MV-4-11 (cell line): ENCODE data around the gene TTC28.
A peak's percentile ranks its signal among the peaks of the same experiment; 100 is the strongest.

Experiments
- DNase-seq: peaks from one replicate; lab custom pipeline; 2025; lab: John Stamatoyannopoulos, UW

Gene TTC28

DNA sequence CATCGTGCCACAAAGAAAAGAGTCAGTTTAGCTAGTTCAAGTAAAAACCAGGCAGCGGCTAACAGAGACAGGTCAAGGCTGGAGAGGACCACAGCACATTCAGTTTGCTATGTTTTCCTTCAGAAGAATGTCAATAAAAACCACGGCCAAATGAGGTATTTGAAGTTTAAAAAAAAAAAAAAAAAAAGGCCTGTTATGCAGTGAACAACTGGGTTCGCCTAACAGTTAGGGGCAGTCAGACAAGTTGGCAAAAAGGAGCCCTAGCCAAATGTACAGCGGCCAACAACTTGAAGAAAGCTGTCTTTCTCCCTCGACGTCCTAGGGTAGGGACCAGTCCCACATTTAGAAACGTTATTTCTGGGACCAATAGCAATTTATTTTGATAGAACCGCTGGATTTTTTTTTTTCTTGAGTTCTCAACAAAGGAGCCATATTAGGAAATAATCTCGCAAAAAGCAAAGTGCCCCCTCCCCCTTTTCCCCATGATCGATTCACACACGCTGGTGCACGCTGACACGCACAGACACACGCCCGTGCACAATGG lies 237.8 kb downstream of the TTC28 start:
- DNase-seq, result no peak

DNA sequence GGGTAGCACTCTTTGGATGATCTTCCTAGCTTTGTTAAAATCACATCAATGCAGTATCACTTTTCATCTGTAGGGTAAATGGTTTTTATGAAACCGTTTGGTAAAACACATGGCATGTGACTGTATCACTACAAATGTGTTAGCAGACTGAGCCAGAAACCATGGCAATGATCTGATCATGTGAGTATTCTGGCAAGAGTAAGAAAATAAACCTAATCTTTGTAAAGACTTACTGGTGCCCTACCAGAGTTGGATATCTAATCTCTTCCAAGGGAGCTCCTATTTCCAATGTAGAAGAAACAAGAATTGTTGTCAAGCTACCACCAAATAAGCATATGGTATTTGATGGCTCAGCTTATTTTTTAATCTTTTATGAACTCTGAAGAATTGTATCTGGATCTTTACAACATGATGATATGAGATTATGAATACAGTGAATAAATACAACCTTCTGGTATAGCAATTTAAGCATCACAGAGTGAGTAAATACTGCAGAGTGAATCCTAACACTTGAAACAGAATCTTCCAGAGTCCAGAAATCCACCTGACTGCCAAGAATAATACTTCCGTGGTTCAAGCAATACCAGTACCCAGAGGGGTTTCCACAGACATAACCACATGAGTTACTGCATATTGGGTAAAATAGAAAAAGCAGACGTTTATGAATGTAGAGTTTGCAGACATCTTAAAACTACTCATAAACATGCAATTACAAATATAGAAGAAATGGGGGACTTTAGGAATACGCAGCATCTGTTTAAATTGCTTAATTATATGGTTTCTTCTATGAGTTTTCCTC lies 238.8 kb downstream of the TTC28 start:
- DNase-seq, result no peak

DNA sequence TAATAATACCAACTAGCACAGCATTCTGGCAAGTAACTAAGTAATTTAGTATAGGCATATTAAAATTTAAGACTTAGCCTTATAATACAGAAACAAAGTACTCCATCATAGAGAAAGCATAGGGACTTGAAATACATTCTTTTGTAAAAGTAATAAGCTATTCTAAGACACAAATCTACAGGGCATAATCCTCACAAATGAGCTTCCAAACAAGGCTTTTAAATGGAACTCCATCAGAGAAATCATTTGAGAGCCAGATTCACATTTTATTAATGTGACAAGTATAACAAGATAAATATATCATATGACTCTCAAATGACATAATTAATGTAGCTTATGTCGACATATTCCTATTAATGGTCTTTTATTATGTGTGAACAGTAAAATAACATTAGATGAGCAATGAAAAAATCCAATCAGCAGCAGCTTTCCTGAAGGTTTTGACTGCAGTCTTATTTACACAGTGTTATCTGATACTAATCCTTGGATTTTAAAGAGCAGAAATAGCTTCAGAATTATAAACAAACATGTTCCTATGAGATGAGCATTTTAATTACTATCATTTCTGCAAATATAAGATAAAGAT lies 241.4 kb downstream of the TTC28 start:
- DNase-seq, result no peak

DNA sequence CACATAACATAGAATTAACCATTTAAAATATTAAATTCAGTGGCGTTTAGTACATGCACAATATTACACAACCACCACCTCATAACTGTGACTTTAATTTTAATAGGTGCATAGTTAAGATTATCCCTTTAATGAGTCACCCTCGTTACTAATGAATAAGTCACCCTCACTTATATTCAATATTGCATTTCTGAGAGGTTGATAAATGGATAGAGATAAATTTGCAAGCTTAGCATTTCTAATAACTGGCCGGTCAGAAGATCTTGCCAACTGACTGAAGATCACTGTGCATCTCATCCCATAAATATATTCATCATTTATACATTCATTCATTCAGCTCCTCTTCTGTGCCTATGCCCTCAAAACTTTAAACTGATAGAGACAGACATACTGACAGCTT lies 243.7 kb downstream of the TTC28 start:
- DNase-seq, result no peak

DNA sequence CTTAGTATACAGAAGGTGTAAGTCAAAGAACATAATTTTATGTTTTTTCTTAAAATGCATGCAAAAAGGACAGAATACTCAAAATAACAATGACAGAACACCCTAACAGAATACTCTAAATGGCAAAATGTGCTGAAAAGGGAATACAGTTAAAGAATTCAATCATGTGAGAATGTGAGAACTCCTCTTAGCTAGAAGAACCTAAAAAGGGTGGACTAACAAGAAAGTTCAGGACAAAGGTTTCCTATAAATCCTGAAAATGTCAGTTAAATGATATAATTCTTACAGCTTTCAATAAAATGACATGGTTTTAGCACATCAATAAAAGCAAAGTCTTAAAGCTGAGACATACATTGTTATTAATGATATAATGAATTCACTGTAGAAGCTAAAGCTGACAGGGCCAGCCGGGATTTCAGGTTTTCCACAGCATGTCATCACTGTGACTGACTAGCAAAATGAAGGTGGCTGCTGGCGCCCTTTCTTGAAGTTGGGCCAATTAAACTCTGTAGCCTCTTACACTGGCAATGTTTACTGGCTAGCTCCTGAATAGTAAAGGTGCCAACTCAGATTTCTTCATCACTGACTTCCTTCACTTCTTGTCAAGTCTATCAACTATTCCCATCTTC lies 244.4 kb downstream of the TTC28 start:
- DNase-seq, result no peak

DNA sequence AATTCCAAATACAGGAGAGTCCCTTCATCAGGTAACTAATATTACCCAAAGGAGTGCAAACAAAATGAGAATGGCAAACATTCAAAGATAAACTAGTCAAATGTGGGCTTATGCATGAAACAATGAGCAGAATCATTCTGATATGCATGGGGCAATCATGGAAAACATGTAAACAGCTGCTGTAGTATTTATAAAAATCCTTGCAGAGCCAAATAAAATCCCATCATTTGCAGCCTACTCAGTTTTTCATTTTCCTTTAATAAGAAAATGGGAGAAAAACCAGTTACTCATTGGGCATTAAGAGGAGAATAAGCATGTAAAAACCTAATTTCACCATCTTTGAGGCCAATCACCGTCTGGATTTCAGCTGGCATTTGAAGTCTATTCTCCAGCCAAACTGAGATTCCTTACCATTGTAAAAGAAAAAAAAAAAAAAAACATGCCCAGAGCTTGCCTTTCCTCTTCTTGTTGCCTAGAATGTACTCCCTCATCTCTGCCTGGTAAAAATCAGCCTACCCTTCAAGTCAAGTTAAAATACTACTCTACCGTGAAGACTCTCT lies 249.1 kb downstream of the TTC28 start:
- DNase-seq, result no peak

DNA sequence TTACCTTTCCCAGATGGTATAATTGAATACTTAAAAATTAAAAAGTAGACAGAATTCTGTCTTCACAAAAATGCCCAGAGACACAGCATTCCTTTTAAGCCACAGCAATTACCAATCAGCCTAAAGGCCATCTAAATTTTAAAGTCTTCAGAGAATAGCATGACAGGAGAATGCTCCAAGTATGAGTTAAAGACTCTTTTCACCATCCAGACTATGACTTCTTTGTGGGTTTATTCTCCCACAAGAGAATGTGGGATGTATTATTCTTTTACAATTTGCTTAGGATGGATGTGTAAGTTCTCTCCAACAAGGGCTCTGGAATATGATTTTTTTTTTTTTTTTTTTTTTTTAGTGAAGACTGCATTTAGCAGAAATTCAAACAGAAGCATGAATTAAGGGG lies 249.9 kb downstream of the TTC28 start:
- DNase-seq, result no peak

DNA sequence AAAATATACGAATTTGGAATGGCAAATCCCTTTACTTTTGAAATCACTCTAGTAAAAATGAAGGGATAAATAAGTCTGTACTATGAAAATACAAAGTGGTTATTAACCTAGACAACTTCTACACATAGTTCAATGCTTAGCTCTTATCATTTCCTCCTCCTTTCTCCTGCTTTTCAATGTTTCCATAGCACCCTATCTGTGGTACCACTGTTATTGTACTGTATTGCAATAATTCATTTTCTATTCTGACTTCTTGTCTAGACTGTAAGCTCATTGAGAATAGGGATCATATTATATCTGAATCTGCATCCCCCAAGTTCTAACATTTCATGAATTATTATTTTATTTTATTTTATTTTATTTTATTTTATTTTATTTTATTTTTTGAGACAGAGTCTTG lies 251.4 kb downstream of the TTC28 start:
- no peak for DNase-seq

DNA sequence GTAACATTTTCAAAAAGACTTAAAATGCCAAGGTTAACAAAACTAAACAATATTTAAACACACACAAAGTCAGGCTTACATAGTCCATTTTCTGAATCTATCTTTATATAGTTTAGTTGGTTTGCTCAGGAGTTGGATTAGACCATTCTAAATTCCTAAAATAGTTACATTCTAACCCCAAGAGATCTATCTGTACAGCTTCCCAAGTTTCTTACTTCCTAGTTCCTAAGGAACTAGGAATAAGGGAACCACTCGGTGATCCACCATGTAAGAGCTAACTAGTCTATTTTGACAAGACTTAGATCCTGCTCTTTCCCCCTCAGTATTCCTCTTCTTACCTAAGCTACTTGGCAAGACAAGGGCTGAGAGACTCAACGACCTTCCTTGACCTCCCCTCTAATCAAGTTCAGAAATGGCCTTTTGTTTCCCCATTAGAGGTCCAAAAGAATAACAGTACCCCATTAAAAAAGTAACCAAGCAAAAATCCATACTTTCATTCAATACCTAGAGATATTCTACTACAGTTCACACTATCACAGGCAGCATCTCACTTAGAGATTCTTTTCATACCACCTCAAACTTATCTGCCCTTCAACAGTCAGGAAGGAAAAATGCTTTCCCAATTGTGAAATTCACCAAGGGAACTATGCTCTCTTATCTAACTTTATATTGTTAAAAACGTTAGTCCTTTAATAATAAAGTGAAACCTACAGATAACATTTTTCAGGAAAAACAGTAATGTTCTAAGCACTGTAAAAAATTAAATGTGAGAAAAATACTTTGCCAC lies 253.1 kb downstream of the TTC28 start:
- DNase-seq, result no peak

DNA sequence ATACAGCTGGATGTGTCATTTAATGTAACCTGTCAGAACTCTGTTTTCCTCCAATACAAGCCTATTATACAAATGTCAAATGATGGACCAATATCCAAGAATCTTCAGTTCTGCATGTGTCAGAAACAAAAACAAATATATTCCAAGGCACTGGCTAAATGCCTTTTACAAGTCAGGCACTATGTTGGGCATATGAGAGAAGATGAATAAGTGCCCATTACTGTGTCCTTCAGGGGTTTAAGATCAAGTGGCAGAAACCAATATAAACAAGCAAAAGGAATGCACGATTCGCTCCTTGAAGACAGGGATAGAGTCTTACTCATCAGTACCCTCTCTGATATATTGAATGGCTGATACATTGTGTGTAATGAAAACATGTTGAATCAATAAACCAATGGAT lies 254.4 kb downstream of the TTC28 start:
- no peak for DNase-seq

DNA sequence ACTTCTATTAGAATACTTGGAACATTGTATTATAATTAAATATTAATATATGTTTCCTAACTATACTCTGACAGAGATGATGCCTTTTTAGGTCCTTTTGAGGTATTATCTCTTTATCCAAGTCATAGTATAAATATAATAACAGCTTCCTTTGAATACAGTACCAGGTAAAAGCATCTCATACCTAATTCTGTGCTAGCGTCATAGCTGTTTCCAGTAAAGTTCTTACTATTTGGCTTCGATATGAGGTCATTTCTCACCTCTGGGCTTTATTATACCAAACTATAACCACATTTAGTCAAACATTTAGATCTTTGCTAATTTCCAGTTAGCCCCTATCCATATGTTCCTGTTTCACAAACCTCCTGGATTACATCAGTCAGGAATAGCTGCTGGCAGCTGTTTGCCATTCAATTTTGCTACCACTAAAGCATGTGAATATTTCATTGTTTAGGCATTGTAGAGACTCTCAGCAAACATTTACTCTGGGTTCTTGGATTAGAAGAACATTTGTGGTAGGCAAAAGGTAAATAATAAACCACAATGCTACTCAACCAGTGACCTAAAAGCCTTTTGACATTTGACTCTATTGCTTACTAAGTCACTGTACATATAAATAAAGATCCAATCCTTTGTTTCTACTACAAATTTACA lies 255.1 kb downstream of the TTC28 start:
- no peak for DNase-seq

DNA sequence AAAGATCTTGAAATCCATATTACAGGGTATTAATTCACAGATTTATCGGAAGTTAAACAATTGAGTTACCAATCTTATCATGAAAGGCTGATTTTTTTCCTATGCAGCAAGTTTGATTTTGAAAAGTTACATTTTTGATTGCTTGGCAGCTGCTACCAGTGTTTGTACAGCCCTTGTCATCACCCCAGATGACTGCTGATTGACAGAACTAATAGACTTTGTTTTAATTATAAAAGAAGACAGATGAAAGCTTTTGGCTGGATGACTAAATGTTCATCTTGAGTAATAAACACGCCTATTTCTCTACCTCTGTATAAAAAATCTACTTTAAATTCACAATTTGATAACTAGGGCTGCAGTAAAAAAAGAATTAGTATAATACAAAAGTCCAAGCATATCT lies 259.7 kb downstream of the TTC28 start:
- no peak for DNase-seq

DNA sequence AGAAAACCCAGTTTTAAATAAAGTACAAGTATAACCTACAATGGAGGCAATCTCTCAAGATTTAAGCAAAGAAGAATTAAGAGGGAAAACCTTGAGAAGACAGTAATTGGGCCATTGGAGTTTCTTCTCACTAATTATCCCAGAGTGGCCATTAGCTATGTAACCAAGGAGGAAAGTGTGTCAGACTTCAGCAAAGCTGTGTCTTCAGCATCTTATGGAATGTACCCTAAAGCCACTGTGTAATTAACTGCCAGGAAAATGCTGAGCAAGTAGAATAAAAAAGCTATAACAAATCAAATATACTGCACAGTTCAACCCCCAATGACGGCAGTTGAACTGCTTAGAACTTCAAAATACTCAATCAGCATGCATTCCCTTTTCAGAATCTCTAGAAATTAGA lies 261.6 kb downstream of the TTC28 start:
- no peak for DNase-seq

DNA sequence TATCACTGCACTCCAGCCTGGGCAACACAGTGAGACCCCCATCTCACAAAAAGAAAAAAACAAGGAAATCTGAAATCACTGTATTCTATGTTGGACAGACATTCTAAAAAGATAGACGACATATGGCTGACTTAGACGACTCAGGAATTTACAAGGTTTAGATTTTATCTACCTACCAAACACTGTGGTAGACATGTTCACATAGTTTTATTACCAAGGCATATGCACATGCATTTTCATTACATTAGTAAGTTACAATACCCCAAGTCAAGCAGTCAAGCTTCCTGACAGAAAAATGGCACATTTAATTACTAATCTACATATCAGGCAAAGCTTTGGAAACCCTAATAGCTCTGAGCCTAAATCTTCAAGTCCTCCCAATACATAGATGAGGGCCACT lies 262.2 kb downstream of the TTC28 start:
- no peak for DNase-seq

DNA sequence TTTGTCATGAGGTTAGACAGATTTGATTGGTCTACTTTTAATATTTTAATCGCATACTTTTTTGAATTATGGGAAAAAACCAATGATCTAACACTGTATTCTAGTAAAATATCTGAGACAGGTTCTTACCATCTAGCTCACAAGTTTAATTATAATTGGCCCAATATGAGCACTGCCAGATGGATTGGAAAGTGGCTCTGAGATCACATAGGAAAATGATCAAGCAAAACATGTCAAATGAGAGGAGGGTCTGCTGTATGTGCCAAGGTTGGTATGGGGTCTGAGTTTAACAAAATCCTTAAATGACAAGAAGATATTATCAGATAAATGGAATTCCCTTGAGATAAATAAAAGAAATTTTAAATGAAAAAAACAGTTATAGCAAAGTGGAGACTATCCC lies 264.7 kb downstream of the TTC28 start:
- no peak for DNase-seq

DNA sequence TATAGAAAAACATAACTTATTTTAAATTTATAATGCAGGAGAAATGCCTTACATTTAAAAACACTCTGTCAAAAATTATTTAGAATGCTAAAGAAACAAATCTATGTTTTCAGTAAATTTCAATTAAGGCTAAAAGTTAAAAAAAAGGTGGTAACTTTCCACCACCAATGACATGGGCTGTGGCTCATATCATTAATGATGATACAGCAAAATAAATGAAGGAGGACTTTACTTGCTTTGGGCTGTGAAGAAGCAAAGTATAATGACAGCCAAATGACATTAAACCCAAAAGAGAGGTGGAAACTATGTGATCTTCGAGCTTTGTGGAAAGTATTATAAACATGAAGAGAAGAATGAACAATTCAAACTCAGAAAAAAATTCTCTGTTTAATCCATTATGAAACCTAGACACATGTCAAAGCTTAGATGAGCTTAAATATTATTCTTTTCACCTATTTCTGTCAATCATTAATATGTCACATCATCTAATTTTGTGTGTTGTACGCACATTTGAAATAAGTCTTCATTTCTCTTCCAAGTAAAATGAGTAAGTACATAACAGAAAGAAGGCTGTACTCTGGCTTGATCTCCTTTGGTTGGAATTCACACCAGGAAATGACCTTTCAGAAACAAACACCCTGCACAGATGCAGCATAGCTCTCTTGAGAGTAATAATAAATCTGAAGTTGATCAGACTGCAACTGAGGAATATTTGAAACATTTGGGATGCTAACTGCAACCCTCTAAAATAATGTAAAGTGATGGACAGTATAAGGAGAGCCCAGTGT lies 265.8 kb downstream of the TTC28 start:
- no peak for DNase-seq

DNA sequence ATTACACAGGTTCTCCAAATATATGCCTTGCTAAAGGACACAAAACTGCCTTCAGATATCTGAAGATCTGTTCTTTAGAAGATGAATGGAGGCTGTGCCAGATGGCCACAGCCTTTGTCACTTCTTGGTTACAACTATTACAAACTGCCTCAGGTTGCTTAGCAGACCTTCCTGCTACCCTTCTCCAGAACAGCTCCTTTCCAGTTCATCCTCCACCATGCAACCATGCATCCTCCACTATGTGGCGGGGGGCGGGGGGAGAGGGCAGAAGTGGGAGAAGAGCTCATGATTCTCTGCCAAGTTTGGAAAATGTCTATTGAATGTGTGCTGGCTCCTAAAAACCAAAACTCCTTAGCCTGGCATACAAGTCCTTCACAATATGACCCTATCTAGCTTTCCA lies 267.5 kb downstream of the TTC28 start:
- no peak for DNase-seq

DNA sequence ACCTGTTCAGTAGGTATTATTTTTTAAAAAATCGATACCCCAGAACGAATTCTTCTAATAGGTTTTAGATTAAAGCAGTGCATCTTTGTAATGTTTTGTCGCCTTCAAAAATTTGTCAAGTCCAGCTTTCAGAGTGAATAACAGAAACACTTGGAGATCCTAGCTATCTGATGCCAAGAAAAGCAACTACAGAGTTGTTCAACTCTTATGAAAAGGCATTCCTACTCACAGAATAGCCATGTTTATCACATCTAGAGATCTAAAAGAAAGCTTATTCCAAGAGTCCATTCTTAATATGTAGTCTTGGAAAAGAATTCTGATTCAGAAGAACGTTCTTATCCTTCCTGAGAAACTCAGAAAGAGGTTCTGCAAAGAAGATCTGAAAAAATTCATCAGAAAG lies 268.5 kb downstream of the TTC28 start:
- DNase-seq, result no peak

DNA sequence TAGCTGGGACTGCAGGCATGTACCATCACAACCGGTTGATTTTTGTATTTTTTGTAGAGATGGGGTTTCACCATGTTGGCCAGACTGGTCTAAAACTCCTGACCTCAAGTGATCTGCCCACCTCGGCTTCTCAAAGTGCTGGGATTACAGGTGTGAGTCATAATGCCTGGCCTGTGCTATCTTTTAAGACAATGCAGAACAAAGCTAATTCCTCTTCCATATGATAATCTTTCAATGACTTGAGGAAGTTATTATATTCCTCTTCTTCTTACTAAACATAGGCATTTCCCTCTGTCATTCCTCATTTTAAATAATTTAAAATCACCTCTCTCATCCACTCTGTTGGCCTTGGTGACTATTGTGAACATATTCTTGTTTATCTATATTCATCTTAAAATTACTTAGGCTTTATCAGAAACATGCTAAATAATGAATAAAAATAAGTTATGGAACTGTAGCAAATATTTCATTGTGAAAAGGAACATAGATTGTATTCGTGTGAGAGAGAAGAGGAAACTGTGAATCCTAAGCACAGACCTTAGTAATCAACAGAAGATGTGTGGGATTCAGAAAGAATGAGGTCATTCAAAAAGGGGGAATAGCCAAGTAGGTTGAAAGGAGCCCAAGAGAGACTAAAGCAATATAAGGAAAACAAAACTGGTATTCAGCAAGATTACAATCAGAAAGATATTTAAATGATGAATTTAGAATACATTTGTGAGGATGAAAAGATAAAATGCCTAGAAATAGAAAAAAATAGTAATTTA lies 269.4 kb downstream of the TTC28 start:
- peak; percentile 16 for DNase-seq

DNA sequence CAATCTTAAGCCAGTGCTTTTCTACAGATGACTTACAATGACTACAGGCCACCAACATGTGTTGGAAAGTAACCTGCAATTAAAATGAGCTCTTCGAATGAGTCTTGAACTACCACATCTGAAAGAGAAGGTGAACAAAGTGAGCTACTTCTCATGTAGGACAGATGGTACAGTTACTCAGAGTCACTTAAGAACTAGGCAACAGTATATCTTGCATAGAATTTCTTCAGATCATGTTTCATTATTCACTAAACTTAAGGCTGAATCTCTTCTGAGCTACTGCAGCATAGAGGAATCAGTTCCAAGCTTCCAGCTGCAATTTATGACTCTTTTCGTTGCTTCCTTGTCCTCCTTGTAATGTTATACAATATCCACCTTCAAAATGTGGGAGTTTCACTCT lies 270.9 kb downstream of the TTC28 start:
- no peak for DNase-seq
